NT2/D1 (cell line): ENCODE data around the gene MAD1L1.

Experiments
- SUZ12 ChIP-seq: IDR thresholded peaks from 2 replicates; pipeline ENCODE4 v1.6.1; 2011; ENCODE audit not compliant: insufficient read length, insufficient read depth; ENCODE audit errors: extremely low read depth
- YY1 ChIP-seq: IDR thresholded peaks from 2 replicates; pipeline ENCODE4 v1.6.1; 2011; ENCODE audit not compliant: insufficient read length, insufficient read depth
- ZNF274 ChIP-seq: IDR thresholded peaks from 2 replicates; pipeline ENCODE4 v1.6.1; 2011; ENCODE audit warnings: mild to moderate bottlenecking, low read depth, low read length

DNA sequence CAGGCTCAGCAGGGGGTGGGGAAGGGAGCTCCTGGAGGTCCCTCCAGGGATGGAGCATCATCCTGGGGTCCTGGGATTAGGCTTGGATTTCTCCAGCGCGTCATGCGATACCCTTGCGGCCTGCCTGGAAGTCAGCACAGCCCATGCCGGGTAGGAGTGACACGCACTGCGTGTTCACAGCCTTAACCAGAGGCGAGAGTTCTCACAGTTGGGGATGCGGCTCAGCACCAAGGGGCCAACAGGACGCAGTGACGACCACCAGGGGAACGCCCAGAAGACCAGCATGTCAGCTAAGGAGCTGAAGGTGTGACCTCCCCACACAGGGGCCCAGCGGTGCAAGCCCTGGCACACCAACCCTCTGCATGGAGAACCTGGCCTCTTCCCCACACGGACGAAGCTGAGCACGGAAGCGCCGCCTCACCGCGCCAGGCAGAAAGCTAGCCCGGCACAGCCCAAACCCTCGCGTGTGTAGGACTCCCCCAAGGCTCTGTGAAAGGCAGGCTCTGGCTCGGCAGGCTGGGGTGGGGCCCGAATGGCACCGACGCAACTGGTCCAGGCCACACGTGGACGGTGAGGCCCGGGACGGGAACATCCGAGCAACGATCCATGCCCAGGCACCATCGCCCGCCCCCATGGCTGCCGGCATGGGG, 364.1 kb downstream of the MAD1L1 start:
- TF ChIP-seq YY1 (no peak), ZNF274 (no peak), SUZ12 (no peak)
